ENCODE measurements around the gene PTCD3. TPM values are rescaled to one million over a fixed set of nuclear protein-coding genes. Genes with fewer than 3 reads are reported as not detected.
A peak's percentile ranks its signal among the peaks of the same experiment; 100 is the strongest.

PTCD3 gene
- 100 to 1,000 TPM; 172 to 175 TPM for total RNA-seq

- Mint-ChIP-seq H3K4me3 (peak within 1 kb of the TSS; percentile 94), H3K36me3 (peaks cover 47% of the 10 kb centered on the region), H3K4me1 (ENCODE audit: low read depth) (peaks cover 60% of the 10 kb centered on the region), H3K27ac (peak within 1 kb of the TSS; percentile 95), H3K27me3 (no peaks in the 10 kb centered on the region), H3K9me3 (no peaks in the 10 kb centered on the region)
- CTCF ChIA-PET, result interaction anchor here (0.5 to 1.3 kb wide), 6 partner anchors 8 to 487 kb away, joined by 3 to 5 read pairs (median 4); no protein-coding TSS in a partner anchor
- DNase-seq, result peak; percentile 97
- intact Hi-C loops (cut with micrococcal nuclease), result loop anchor here (1.0 to 5.0 kb wide), 6 partner anchors 33 to 336 kb away; partner anchors contain the start of genes IMMT and KDM3A
- POLR2A ChIA-PET, result interaction anchor here (0.8 to 2.1 kb wide), 10 partner anchors 8 to 353 kb away, joined by 3 to 10 read pairs (median 3); partner anchors contain the start of gene IMMT
Observed at GRCh38 chr2:86105969-86106945, at the start of gene PTCD3. Gene PTCD3, plus strand, starts transcription at chr2:86106235. Its CDS starts 13 bp downstream, at chr2:86106248.

GRCh38 chr2:86056590-86057331 lies 49.3 kb upstream of the PTCD3 start:
- H3K36me3 Mint-ChIP-seq, result peaks cover 46% of the 10 kb centered on the region
- H3K4me3 Mint-ChIP-seq, result no peak overlapping the region
- H3K27ac Mint-ChIP-seq, result no peak overlapping the region
- H3K27me3 Mint-ChIP-seq, result no peaks in the 10 kb centered on the region
- no peak for DNase-seq
- POLR2A ChIA-PET, result no interaction called here
- CTCF ChIA-PET, result interaction anchor here (0.6 to 0.8 kb wide), 2 partner anchors 230 to 419 kb away, joined by 3 read pairs; no protein-coding TSS in a partner anchor
- intact Hi-C loops (cut with micrococcal nuclease), result no loop called here
- no peaks in the 10 kb centered on the region for H3K9me3 Mint-ChIP-seq
- no peaks in the 10 kb centered on the region for H3K4me1 Mint-ChIP-seq (ENCODE audit: low read depth)

GRCh38 chr2:86062043-86062442 lies 44.0 kb upstream of the PTCD3 start:
- intact Hi-C loops (cut with micrococcal nuclease), result no loop called here
- no peak for DNase-seq
- Mint-ChIP-seq H3K36me3 (peaks cover 64% of the 10 kb centered on the region), H3K27ac (no peak overlapping the region), H3K9me3 (peaks cover 8% of the 10 kb centered on the region), H3K27me3 (no peaks in the 10 kb centered on the region), H3K4me3 (no peak overlapping the region), H3K4me1 (ENCODE audit: low read depth) (no peaks in the 10 kb centered on the region)
- ChIA-PET CTCF (interaction anchor here (1.9 kb wide), 1 partner anchor 235 kb away, joined by 6 read pairs; no protein-coding TSS in a partner anchor), POLR2A (no interaction called here)

GRCh38 chr2:86064006-86064405 lies 42.0 kb upstream of the PTCD3 start:
- Mint-ChIP-seq H3K9me3 (peaks cover 8% of the 10 kb centered on the region), H3K27ac (no peak overlapping the region), H3K4me3 (no peak overlapping the region), H3K27me3 (no peaks in the 10 kb centered on the region), H3K4me1 (ENCODE audit: low read depth) (peaks cover 7% of the 10 kb centered on the region), H3K36me3 (peaks cover 69% of the 10 kb centered on the region)
- POLR2A ChIA-PET, result no interaction called here
- CTCF ChIA-PET, result interaction anchor here (1.7 kb wide), 1 partner anchor 16 kb away, joined by 5 read pairs; no protein-coding TSS in a partner anchor
- no peak for DNase-seq
- intact Hi-C loops (cut with micrococcal nuclease), result no loop called here

- ChIA-PET CTCF (no interaction called here), POLR2A (no interaction called here)
- Mint-ChIP-seq H3K36me3 (peaks cover 77% of the 10 kb centered on the region), H3K9me3 (peaks cover 8% of the 10 kb centered on the region), H3K27ac (no peak overlapping the region), H3K4me1 (ENCODE audit: low read depth) (peaks cover 13% of the 10 kb centered on the region), H3K27me3 (no peaks in the 10 kb centered on the region), H3K4me3 (no peak overlapping the region)
- DNase-seq, result no peak
- intact Hi-C loops (cut with micrococcal nuclease), result no loop called here
Observed at GRCh38 chr2:86065512-86065911, 40.5 kb upstream of the PTCD3 start.

- ChIA-PET POLR2A (no interaction called here), CTCF (interaction anchor here (0.6 kb wide), 1 partner anchor 1751 kb away, joined by 3 read pairs; no protein-coding TSS in a partner anchor)
- H3K36me3 Mint-ChIP-seq, result peaks cover 78% of the 10 kb centered on the region
- intact Hi-C loops (cut with micrococcal nuclease), result no loop called here
- H3K4me1 Mint-ChIP-seq (ENCODE audit: low read depth), result peaks cover 13% of the 10 kb centered on the region
- H3K27ac Mint-ChIP-seq, result no peak overlapping the region
- no peak overlapping the region for H3K4me3 Mint-ChIP-seq
- no peak for DNase-seq
- peaks cover 8% of the 10 kb centered on the region for H3K9me3 Mint-ChIP-seq
- H3K27me3 Mint-ChIP-seq, result no peaks in the 10 kb centered on the region
Observed at GRCh38 chr2:86066007-86066578, 39.9 kb upstream of the PTCD3 start.

- peaks cover 8% of the 10 kb centered on the region for H3K9me3 Mint-ChIP-seq
- H3K27me3 Mint-ChIP-seq, result no peaks in the 10 kb centered on the region
- no peak for DNase-seq
- H3K4me1 Mint-ChIP-seq (ENCODE audit: low read depth), result peaks cover 13% of the 10 kb centered on the region
- H3K4me3 Mint-ChIP-seq, result no peak overlapping the region
- no peak overlapping the region for H3K27ac Mint-ChIP-seq
- H3K36me3 Mint-ChIP-seq, result peaks cover 80% of the 10 kb centered on the region
- intact Hi-C loops (cut with micrococcal nuclease), result no loop called here
- CTCF ChIA-PET, result interaction anchor here (2.1 kb wide), 1 partner anchor 13 kb away, joined by 10 read pairs; no protein-coding TSS in a partner anchor
- POLR2A ChIA-PET, result no interaction called here
Observed at GRCh38 chr2:86066915-86067314, 39.1 kb upstream of the PTCD3 start.

- POLR2A ChIA-PET, result no interaction called here
Observed at GRCh38 chr2:86068136-86068588, 37.9 kb upstream of the PTCD3 start.

GRCh38 chr2:86068648-86069047 lies 37.4 kb upstream of the PTCD3 start:
- DNase-seq, result no peak
- no peak overlapping the region for H3K4me3 Mint-ChIP-seq
- peaks cover 72% of the 10 kb centered on the region for H3K36me3 Mint-ChIP-seq
- H3K27ac Mint-ChIP-seq, result no peak overlapping the region
- intact Hi-C loops (cut with micrococcal nuclease), result loop anchor here (1.0 kb wide), 1 partner anchor 30 kb away; no protein-coding TSS in a partner anchor
- peaks cover 8% of the 10 kb centered on the region for H3K9me3 Mint-ChIP-seq
- no peaks in the 10 kb centered on the region for H3K27me3 Mint-ChIP-seq
- ChIA-PET POLR2A (no interaction called here), CTCF (interaction anchor here (2.1 kb wide), 1 partner anchor 11 kb away, joined by 10 read pairs; no protein-coding TSS in a partner anchor)
- H3K4me1 Mint-ChIP-seq (ENCODE audit: low read depth), result peaks cover 13% of the 10 kb centered on the region

More at GRCh38 chr2:86068136-86068588, 37.9 kb upstream of the PTCD3 start:
- H3K4me1 Mint-ChIP-seq (ENCODE audit: low read depth), result peaks cover 13% of the 10 kb centered on the region
- peaks cover 72% of the 10 kb centered on the region for H3K36me3 Mint-ChIP-seq
- CTCF ChIA-PET, result interaction anchor here (2.1 kb wide), 1 partner anchor 12 kb away, joined by 10 read pairs; no protein-coding TSS in a partner anchor
- H3K9me3 Mint-ChIP-seq, result peaks cover 8% of the 10 kb centered on the region
- H3K4me3 Mint-ChIP-seq, result no peak overlapping the region
- intact Hi-C loops (cut with micrococcal nuclease), result loop anchor here (1.0 kb wide), 1 partner anchor 30 kb away; no protein-coding TSS in a partner anchor
- peak overlapping the region; percentile 29 for H3K27ac Mint-ChIP-seq
- no peaks in the 10 kb centered on the region for H3K27me3 Mint-ChIP-seq
- peak; percentile 72 for DNase-seq

GRCh38 chr2:86069091-86069685 lies 36.8 kb upstream of the PTCD3 start:
- Mint-ChIP-seq H3K4me3 (no peak overlapping the region), H3K36me3 (peaks cover 70% of the 10 kb centered on the region), H3K4me1 (ENCODE audit: low read depth) (peaks cover 13% of the 10 kb centered on the region), H3K27ac (no peak overlapping the region), H3K27me3 (no peaks in the 10 kb centered on the region), H3K9me3 (peaks cover 3% of the 10 kb centered on the region)
- intact Hi-C loops (cut with micrococcal nuclease), result no loop called here
- no peak for DNase-seq
- POLR2A ChIA-PET, result interaction anchor here (0.6 kb wide), 1 partner anchor 28 kb away, joined by 3 read pairs; no protein-coding TSS in a partner anchor
- CTCF ChIA-PET, result no interaction called here

GRCh38 chr2:86069783-86070339 lies 36.2 kb upstream of the PTCD3 start:
- Mint-ChIP-seq H3K4me3 (no peak overlapping the region), H3K27ac (no peak overlapping the region), H3K27me3 (no peaks in the 10 kb centered on the region), H3K4me1 (ENCODE audit: low read depth) (peaks cover 13% of the 10 kb centered on the region), H3K9me3 (no peaks in the 10 kb centered on the region), H3K36me3 (peaks cover 66% of the 10 kb centered on the region)
- no peak for DNase-seq
- intact Hi-C loops (cut with micrococcal nuclease), result no loop called here
- ChIA-PET CTCF (interaction anchor here (1.0 kb wide), 1 partner anchor 239 kb away, joined by 4 read pairs; no protein-coding TSS in a partner anchor), POLR2A (interaction anchor here (0.6 kb wide), 1 partner anchor 29 kb away, joined by 3 read pairs; no protein-coding TSS in a partner anchor)

Measured in activated CD4-positive, alpha-beta memory T cell treated with anti-CD3 and anti-CD28 coated beads for 36 hours (primary cell).